ENCODE data around the gene DUSP1. TPM values are rescaled to one million over a fixed set of nuclear protein-coding genes. Genes with fewer than 3 reads are reported as not detected.
A peak's percentile ranks its signal among the peaks of the same experiment; 100 is the strongest.
"Not testable (repeated sequence)": the region's sequence is repeated elsewhere in the genome, so short reads cannot be mapped to it uniquely, and the experiment has no call there.

Gene DUSP1
- total RNA-seq, 2 donors from 2014 or later: 9.2 to 11.0 TPM

- no peaks in the 10 kb centered on the region for H3K9me3 Mint-ChIP-seq
- no peak overlapping the region for H3K4me3 Mint-ChIP-seq
- Histone ChIP-seq H3K27me3 (ENCODE audit: control insufficient read depth, insufficient read depth, low read length, poor library complexity, severe bottlenecking) (no peaks in the 10 kb centered on the region), H3K4me1 (ENCODE audit: control insufficient read depth, insufficient read depth, low read length) (peaks cover 15% of the 10 kb centered on the region), H3K9me3 (ENCODE audit: control insufficient read depth, low read length) (no peaks in the 10 kb centered on the region), H3K9ac (ENCODE audit: extremely low read depth, low read length, poor library complexity, severe bottlenecking) (no peak overlapping the region), H3K4me3 (ENCODE audit: low read length) (no peak overlapping the region), H3K36me3 (ENCODE audit: control insufficient read depth, insufficient read depth, low read length) (no peaks in the 10 kb centered on the region), H3K27ac (ENCODE audit: low read depth, low read length) (no peak overlapping the region)
- no peak for TF ChIP-seq CTCF (conservative IDR thresholded peaks at IDR 0.05)
- peak; percentile 63 for DNase-seq
- peaks cover 13% of the 10 kb centered on the region for H3K4me1 Mint-ChIP-seq
- peak overlapping the region; percentile 74 for H3K27ac Mint-ChIP-seq
- 90 to 91% methylated on average over 5 to 9 of the region's 9 CpGs for WGBS, 2 experiments (ENCODE audit: insufficient coverage in 1 of 2, insufficient read length in 1 of 2)
- H3K36me3 Mint-ChIP-seq (ENCODE audit: low read depth): no peaks in the 10 kb centered on the region
- H3K27me3 Mint-ChIP-seq (ENCODE audit: insufficient read depth): peaks cover 2% of the 10 kb centered on the region
These were observed 18.9 kb upstream of the DUSP1 start for GRCh38 chr5:172789687-172790495.

- Histone ChIP-seq H3K27me3 (ENCODE audit: control insufficient read depth, insufficient read depth, low read length, poor library complexity, severe bottlenecking) (no peaks in the 10 kb centered on the region), H3K4me3 (ENCODE audit: low read length) (no peak overlapping the region), H3K9me3 (ENCODE audit: control insufficient read depth, low read length) (no peaks in the 10 kb centered on the region), H3K27ac (ENCODE audit: low read depth, low read length) (no peak overlapping the region), H3K4me1 (ENCODE audit: control insufficient read depth, insufficient read depth, low read length) (peaks cover 15% of the 10 kb centered on the region), H3K9ac (ENCODE audit: extremely low read depth, low read length, poor library complexity, severe bottlenecking) (no peak overlapping the region), H3K36me3 (ENCODE audit: control insufficient read depth, insufficient read depth, low read length) (no peaks in the 10 kb centered on the region)
- H3K36me3 Mint-ChIP-seq (ENCODE audit: low read depth): no peaks in the 10 kb centered on the region
- TF ChIP-seq CTCF (conservative IDR thresholded peaks at IDR 0.05): no peak
- 79 to 98% methylated on average over 12 to 21 of the region's 21 CpGs for WGBS, 2 experiments (ENCODE audit: insufficient coverage in 1 of 2, insufficient read length in 1 of 2)
- no peak overlapping the region for H3K4me3 Mint-ChIP-seq
- peak; percentile 79 for DNase-seq
- H3K27ac Mint-ChIP-seq: peak overlapping the region; percentile 74
- no peaks in the 10 kb centered on the region for H3K9me3 Mint-ChIP-seq
- peaks cover 13% of the 10 kb centered on the region for H3K4me1 Mint-ChIP-seq
- H3K27me3 Mint-ChIP-seq (ENCODE audit: insufficient read depth): peaks cover 2% of the 10 kb centered on the region
These were observed 18.0 kb upstream of the DUSP1 start for GRCh38 chr5:172788771-172789686.

- not testable (repeated sequence) for H3K36me3 ChIP-seq (ENCODE audit: control insufficient read depth, insufficient read depth, low read length); H3K27ac Mint-ChIP-seq; H3K9ac ChIP-seq (ENCODE audit: extremely low read depth, low read length, poor library complexity, severe bottlenecking); H3K27ac ChIP-seq (ENCODE audit: low read depth, low read length); H3K4me3 ChIP-seq (ENCODE audit: low read length); H3K27me3 Mint-ChIP-seq (ENCODE audit: insufficient read depth); H3K4me3 Mint-ChIP-seq; H3K9me3 ChIP-seq (ENCODE audit: control insufficient read depth, low read length); H3K9me3 Mint-ChIP-seq; H3K27me3 ChIP-seq (ENCODE audit: control insufficient read depth, insufficient read depth, low read length, poor library complexity, severe bottlenecking); H3K36me3 Mint-ChIP-seq (ENCODE audit: low read depth)
- peaks cover 15% of the 10 kb centered on the region for H3K4me1 ChIP-seq (ENCODE audit: control insufficient read depth, insufficient read depth, low read length)
- peak; percentile 72 for DNase-seq
- H3K4me1 Mint-ChIP-seq: peaks cover 13% of the 10 kb centered on the region
- WGBS, 2 experiments (ENCODE audit: insufficient coverage in 1 of 2, insufficient read length in 1 of 2): 73 to 76% methylated on average over 2 to 3 of the region's 3 CpGs
These were observed 16.5 kb upstream of the DUSP1 start for GRCh38 chr5:172787538-172787937.
